LNCaP clone FGC (cell line): Measurements from ENCODE around the gene TRAF5.

Experiments used
- DNase-seq: peaks from one replicate; pipeline ENCODE4 v3.0.0-alpha.2; 2011; ENCODE audit warnings: low read depth
- H3K4me3 ChIP-seq: 2 replicates; pipeline ENCODE4 v1.5.1; 2011; ENCODE audit warnings: mild to moderate bottlenecking, low read depth, low read length, control low read depth
- TF ChIP-seq, protein P1 (sequence below): IDR thresholded peaks from 2 replicates; pipeline ENCODE4 v1.5.1; 2012; ENCODE audit warnings: mild to moderate bottlenecking; ENCODE audit not compliant: control insufficient read depth, insufficient read depth; ENCODE audit errors: extremely low read depth

Gene TRAF5

DNA sequence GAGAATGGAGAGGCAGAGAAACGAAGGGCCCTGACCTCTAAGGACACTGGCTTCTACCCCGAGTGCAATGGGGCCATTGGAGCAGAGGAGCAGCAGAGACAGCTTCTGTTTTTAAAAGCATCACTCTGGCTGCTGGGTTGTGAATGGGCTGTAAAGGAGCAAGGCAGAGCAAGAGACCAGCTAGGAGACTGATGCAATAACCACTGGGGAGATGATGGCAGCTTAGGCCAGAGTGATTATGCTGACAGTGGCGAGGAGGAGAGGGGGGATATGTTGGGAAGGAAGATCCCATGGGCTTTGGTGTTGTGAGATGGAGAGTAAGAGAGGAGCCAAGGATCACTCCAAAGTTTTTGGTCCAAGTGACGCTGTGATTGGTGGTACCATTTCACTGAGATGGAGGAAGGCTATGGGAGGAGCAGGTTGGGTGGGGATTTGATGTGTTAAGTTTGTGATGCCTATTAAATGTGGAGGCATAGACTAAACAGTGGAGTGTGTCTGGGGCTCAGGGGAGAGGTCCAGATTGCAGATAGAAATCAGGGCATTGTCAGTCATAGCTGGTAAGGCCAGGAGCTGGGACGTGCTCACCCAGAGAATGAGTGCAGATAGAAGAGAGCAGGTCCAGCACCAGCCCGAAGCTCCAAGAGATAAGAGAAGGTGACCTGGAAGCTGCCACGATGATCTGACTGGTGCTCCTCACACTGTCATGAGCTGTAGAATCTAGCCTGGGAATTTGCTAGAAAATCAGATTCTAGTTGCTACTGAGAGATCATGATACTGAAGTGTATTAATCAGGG is 11.0 kb downstream of the TRAF5 start:
- no peak overlapping the region for H3K4me3 ChIP-seq
- TF ChIP-seq, protein P1, sequence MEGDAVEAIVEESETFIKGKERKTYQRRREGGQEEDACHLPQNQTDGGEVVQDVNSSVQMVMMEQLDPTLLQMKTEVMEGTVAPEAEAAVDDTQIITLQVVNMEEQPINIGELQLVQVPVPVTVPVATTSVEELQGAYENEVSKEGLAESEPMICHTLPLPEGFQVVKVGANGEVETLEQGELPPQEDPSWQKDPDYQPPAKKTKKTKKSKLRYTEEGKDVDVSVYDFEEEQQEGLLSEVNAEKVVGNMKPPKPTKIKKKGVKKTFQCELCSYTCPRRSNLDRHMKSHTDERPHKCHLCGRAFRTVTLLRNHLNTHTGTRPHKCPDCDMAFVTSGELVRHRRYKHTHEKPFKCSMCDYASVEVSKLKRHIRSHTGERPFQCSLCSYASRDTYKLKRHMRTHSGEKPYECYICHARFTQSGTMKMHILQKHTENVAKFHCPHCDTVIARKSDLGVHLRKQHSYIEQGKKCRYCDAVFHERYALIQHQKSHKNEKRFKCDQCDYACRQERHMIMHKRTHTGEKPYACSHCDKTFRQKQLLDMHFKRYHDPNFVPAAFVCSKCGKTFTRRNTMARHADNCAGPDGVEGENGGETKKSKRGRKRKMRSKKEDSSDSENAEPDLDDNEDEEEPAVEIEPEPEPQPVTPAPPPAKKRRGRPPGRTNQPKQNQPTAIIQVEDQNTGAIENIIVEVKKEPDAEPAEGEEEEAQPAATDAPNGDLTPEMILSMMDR: no peak
- no peak for DNase-seq

DNA sequence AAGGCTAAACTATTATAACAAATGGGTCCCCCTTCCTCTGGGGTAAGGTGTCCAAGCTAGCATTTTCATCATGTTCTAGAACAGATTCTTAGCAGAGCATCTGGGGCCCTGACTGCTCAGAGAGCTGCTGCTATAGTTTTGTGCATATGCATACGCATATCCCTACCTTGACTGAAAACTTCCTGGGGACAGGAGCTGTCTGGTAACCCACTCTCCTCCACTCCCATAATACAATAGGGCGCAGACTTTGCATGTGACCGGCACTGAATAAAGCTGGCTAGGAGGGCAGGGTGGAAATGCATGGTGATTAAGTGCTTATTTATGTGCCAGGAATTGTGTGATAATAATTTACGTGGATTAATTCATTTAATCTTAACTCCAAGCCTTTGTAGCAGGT is 11.6 kb downstream of the TRAF5 start:
- H3K4me3 ChIP-seq: no peak overlapping the region
- DNase-seq: no peak
- TF ChIP-seq, protein P1: no peak

DNA sequence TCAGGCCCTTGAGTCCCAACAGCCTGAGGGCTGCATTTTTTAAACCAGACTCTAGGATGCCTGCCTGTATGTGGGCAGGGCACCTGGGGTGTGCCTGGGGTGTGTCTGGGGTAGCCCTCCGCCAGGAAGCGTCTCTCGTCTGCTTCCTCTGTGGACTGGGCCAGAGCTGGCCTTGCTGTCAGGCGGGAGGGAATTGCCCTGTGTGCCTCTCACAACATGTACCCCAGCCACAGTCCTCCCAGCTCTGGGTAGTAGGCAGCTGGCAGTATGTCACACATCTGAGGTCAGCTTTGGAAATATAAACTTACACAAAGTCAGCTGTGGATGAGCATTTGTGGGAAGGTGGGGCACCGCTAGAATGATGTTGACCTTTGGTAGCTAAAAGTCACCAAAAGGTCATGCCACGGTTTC is 13.0 kb downstream of the TRAF5 start:
- DNase-seq: no peak
- TF ChIP-seq, protein P1: no peak
- no peak overlapping the region for H3K4me3 ChIP-seq

DNA sequence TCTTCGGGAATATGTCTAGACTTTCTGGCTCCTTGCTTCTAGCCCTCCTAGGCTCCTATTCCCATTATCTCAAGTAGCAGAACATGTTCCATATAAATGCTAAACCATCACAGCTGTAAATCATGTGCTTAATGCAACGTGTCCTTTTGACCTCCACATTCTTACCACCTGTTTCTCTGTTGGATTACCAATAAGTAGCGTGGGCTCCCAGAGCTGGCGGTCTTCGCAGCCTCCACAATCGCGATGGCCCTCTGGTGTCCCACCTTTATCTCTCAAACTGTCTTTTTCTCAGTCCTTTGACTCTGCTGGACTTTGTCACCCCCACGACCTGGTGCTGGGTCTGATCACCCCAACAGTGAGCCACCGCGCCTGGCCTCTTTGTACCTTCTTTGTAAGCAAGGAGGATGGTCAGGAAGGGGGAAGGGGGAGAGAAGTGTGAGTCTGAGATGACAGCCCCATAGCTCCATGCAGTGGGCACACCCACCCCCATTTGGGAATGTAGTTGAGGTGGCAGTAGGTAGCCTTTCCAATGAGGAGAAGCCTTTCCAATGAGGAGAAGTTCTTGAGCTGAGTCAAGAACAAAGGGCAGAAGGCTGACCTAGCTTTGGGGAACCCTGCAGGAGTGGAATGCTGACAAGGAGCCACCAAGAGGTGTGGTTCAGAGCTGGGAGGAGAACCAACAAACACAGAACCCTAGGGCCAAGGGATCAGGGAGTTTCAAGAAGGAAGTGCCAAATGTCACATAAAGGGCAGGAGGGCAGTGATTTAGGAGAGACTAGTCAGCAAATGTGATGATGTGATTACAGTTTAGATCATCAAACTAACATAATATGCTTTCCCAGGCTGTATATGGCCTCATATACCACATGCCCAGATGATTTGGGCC is 14.2 kb downstream of the TRAF5 start:
- no peak overlapping the region for H3K4me3 ChIP-seq
- no peak for DNase-seq
- TF ChIP-seq, protein P1: no peak

DNA sequence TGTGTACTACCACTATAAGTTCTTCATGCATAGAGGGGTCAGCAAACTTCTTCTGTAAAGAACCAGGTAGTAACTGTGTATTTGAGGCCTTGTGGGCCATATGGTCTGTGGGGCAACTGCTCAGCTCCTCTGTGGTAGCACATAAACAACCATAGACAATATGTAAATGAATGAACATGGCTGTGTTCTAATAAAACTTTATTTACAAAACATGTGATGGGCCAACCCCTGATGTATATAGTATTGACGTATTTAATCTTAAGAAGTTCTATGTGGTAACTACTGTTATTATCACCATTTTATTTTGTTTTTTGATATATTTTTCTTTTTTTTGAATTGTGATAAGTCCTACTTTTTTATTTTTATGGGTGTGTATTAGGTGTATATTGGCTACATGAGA is 15.4 kb downstream of the TRAF5 start:
- DNase-seq: no peak
- H3K4me3 ChIP-seq: no peak overlapping the region
- TF ChIP-seq, protein P1: no peak

DNA sequence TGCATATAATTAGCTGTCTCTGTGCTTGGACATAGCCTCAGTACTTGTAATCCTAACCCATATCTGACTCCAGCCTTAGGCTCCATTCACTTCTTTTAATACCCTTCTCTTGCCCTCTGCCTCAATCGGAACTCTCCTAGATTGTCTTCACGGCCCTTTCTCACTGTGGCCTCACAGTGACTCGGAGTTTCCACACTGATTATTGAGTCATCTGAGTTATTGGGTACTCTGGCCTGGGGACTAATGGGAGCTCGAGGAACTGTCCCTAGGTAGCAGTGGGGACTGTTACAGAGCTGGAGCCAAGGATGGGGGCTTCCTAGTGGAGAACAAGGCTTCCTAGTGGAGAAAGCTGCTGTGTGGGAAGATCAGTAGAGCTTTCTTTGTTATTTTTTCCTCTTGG is 17.0 kb downstream of the TRAF5 start:
- DNase-seq: no peak
- TF ChIP-seq, protein P1: no peak
- H3K4me3 ChIP-seq: no peak overlapping the region
